Measurements from ENCODE around the gene NR6A1.

- TF ChIP-seq CTCF (IDR thresholded peaks at IDR 0.05; ENCODE audit: insufficient read depth, low read length, poor library complexity, severe bottlenecking) (no peak), EZH2phosphoT487 (conservative IDR thresholded peaks at IDR 0.05; ENCODE audit: low read length) (no peak)
Measured at GRCh38 chr9:124505901-124506346, 265.2 kb downstream of the NR6A1 start.
